H1 (cell line): Measurements from ENCODE around the gene CYTH1. TPM values are rescaled to one million over a fixed set of nuclear protein-coding genes. Genes with fewer than 3 reads are reported as not detected.

Experiments used
- CTCF ChIA-PET: fragments of 300-600 bp; sonication (Branson Sonifier 250); formaldehyde crosslinking; loops from one replicate; lab custom pipeline; 2021; ENCODE audit not compliant: partially characterized antibody; lab: Charles Lee
- POLR2A ChIA-PET: fragments of 300-600 bp; sonication (Branson Sonifier 250); formaldehyde crosslinking; loops from one replicate; lab custom pipeline; 2021; ENCODE audit warnings: inconsistent platforms; ENCODE audit not compliant: partially characterized antibody; lab: Charles Lee
- DNase-seq, 2 experiments: peaks; one replicate each; pipeline versions ENCODE4 v3.0.0 to v3.0.0-alpha.2; 2010 to 2022; ENCODE audit warnings: low spot score in 2 of 2, low read depth in 1 of 2, mixed read lengths in 1 of 2
- FAIRE-seq: peaks from 2 replicates; lab custom pipeline; 2011; peaks lifted over from hg19 to GRCh38; lab: Jason Lieb, UNC
- H2AFZ ChIP-seq: 2 replicates; pipeline ENCODE4 v1.8.1; 2012; ENCODE audit warnings: low read length, inconsistent platforms
- H2AK5ac ChIP-seq: 2 replicates; pipeline ENCODE4 v1.6.1; 2013; ENCODE audit warnings: low read depth, low read length
- H2BK120ac ChIP-seq: replicated peaks from 2 replicates; pipeline ENCODE3; 2013; ENCODE audit warnings: low read depth, low read length, inconsistent platforms
- H2BK12ac ChIP-seq: 2 replicates; pipeline ENCODE4 v1.6.1; 2013; ENCODE audit warnings: low read depth, low read length
- H2BK15ac ChIP-seq: 2 replicates; pipeline ENCODE4 v1.6.1; 2013; ENCODE audit warnings: low read length
- H2BK20ac ChIP-seq: 2 replicates; pipeline ENCODE4 v1.6.1; 2013; ENCODE audit warnings: low read length
- H2BK5ac ChIP-seq: 2 replicates; pipeline ENCODE4 v1.6.1; 2013; ENCODE audit warnings: low read depth, low read length
- H3K14ac ChIP-seq: 2 replicates; pipeline ENCODE4 v1.6.1; 2013; ENCODE audit warnings: inconsistent platforms; ENCODE audit not compliant: insufficient read length
- H3K18ac ChIP-seq: 2 replicates; pipeline ENCODE4 v1.6.1; 2013; ENCODE audit warnings: low read length; ENCODE audit errors: extremely low read depth
- H3K23ac ChIP-seq: 2 replicates; pipeline ENCODE4 v1.6.1; 2013; ENCODE audit warnings: inconsistent platforms; ENCODE audit not compliant: insufficient read length
- H3K23me2 ChIP-seq: 2 replicates; pipeline ENCODE4 v1.6.1; 2013; ENCODE audit warnings: low read depth, low read length
- H3K27ac ChIP-seq: 2 replicates; pipeline ENCODE4 v1.6.1; 2011; ENCODE audit warnings: low read depth, low read length, inconsistent platforms
- H3K27me3 ChIP-seq, 4 experiments: replicated peaks in 1 of 4; 1 replicate in 1 of 4; 2 replicates in 3 of 4; pipeline versions ENCODE4 v1.6.1 to v1.8.1; 2011 to 2013; ENCODE audit warnings: low read length in 3 of 4, mild to moderate bottlenecking in 3 of 4, inconsistent platforms in 2 of 4, mixed read lengths in 2 of 4, moderate library complexity in 1 of 4; ENCODE audit not compliant: control insufficient read depth in 3 of 4, insufficient read depth in 3 of 4; ENCODE audit errors: extremely low read depth in 1 of 4
- H3K36me3 ChIP-seq, 4 experiments: 2 replicates each; pipeline versions ENCODE4 v1.6.1 to v1.8.1; 2011 to 2013; ENCODE audit warnings: mild to moderate bottlenecking in 4 of 4, low read length in 3 of 4, moderate library complexity in 2 of 4, control low read depth in 1 of 4, inconsistent platforms in 1 of 4; ENCODE audit not compliant: insufficient read depth in 4 of 4, control insufficient read depth in 2 of 4
- H3K4ac ChIP-seq: replicated peaks from 2 replicates; pipeline ENCODE3; 2013; ENCODE audit warnings: low read length, low read depth, mixed read lengths, inconsistent platforms; ENCODE audit not compliant: insufficient read length
- H3K4me1 ChIP-seq, 4 experiments: replicated peaks in 1 of 4; 1 replicate in 1 of 4; 2 replicates in 3 of 4; pipeline versions ENCODE4 v1.6.1 to v1.8.1; 2011 to 2013; ENCODE audit warnings: low read length in 3 of 4, inconsistent platforms in 2 of 4, mixed read lengths in 1 of 4; ENCODE audit not compliant: insufficient read depth in 4 of 4, control insufficient read depth in 3 of 4
- H3K4me2 ChIP-seq, 2 experiments: 2 replicates each; pipeline versions ENCODE4 v1.6.1 to v1.8.1; 2011 to 2013; ENCODE audit warnings: low read depth in 2 of 2, low read length in 2 of 2, control low read depth in 1 of 2, inconsistent platforms in 1 of 2, mild to moderate bottlenecking in 1 of 2; ENCODE audit not compliant: insufficient read depth in 1 of 2
- H3K4me3 ChIP-seq, 4 experiments: fragments of 200-600, 300-600 bp in 1 of 4; sonication (generic), shearing (Covaris generic), sonication (Bioruptor Twin) in 1 of 4; 2 replicates each; pipeline versions ENCODE4 v1.5.1 to v1.8.1; 2011 to 2016; ENCODE audit warnings: low read length in 4 of 4, low read depth in 3 of 4, control low read depth in 2 of 4, inconsistent platforms in 2 of 4, mild to moderate bottlenecking in 2 of 4, mixed read lengths in 1 of 4, moderate library complexity in 1 of 4; ENCODE audit not compliant: insufficient read depth in 2 of 4; ENCODE audit errors: extremely low read depth in 1 of 4
- H3K56ac ChIP-seq: replicated peaks from 2 replicates; pipeline ENCODE3; 2013; ENCODE audit warnings: low read depth, mild to moderate bottlenecking, mixed read lengths, low read length, inconsistent platforms; ENCODE audit not compliant: insufficient read length
- H3K79me1 ChIP-seq: 2 replicates; pipeline ENCODE4 v1.6.1; 2013; ENCODE audit warnings: low read depth, low read length, control low read depth
- H3K79me2 ChIP-seq, 2 experiments: 2 replicates each; pipeline versions ENCODE4 v1.6.1 to v1.8.1; 2012 to 2013; ENCODE audit warnings: low read length in 2 of 2, mild to moderate bottlenecking in 2 of 2, inconsistent platforms in 1 of 2; ENCODE audit not compliant: insufficient read depth in 2 of 2, control insufficient read depth in 1 of 2
- H3K9ac ChIP-seq, 4 experiments: replicated peaks in 1 of 4; 1 replicate in 1 of 4; 2 replicates in 3 of 4; pipeline versions ENCODE4 v1.6.1 to v1.8.1; 2011 to 2013; ENCODE audit warnings: low read depth in 3 of 4, low read length in 3 of 4, control low read depth in 2 of 4, mild to moderate bottlenecking in 2 of 4, moderate library complexity in 2 of 4, inconsistent platforms in 1 of 4; ENCODE audit errors: extremely low read depth in 1 of 4
- H3K9me3 ChIP-seq, 2 experiments: 2 replicates each; pipeline versions ENCODE4 v1.6.1 to v1.8.1; 2012 to 2013; ENCODE audit warnings: mild to moderate bottlenecking in 2 of 2, moderate library complexity in 2 of 2, control low read depth in 1 of 2, inconsistent platforms in 1 of 2, low read depth in 1 of 2, low read length in 1 of 2, mixed read lengths in 1 of 2; ENCODE audit not compliant: insufficient read depth in 2 of 2
- H4K20me1 ChIP-seq, 2 experiments: replicated peaks in 1 of 2; 2 replicates each; pipeline versions ENCODE3 to v1.8.1; 2011 to 2013; ENCODE audit warnings: inconsistent platforms in 2 of 2, low read length in 2 of 2, mild to moderate bottlenecking in 1 of 2; ENCODE audit not compliant: insufficient read depth in 2 of 2, control insufficient read depth in 1 of 2
- H4K5ac ChIP-seq: 2 replicates; pipeline ENCODE4 v1.6.1; 2013; ENCODE audit warnings: low read length, low read depth, mixed read lengths, inconsistent platforms; ENCODE audit not compliant: insufficient read length
- H4K8ac ChIP-seq: 2 replicates; pipeline ENCODE4 v1.8.0; 2013; ENCODE audit warnings: mild to moderate bottlenecking, moderate library complexity, low read length, inconsistent platforms; ENCODE audit not compliant: insufficient read depth; ENCODE audit errors: extremely low read depth
- H4K91ac ChIP-seq: replicated peaks from 2 replicates; pipeline ENCODE3; 2013; ENCODE audit warnings: low read length, mixed read lengths, inconsistent platforms; ENCODE audit not compliant: insufficient read length
- ATF3 ChIP-seq: IDR thresholded peaks from 2 replicates; pipeline ENCODE4 v1.6.1; 2011; ENCODE audit warnings: low read depth, mild to moderate bottlenecking, low read length; ENCODE audit not compliant: insufficient read depth
- BACH1 ChIP-seq: IDR thresholded peaks from 2 replicates; pipeline ENCODE4 v1.6.1; 2012; ENCODE audit warnings: low read length, improper control_type of control experiment
- HDAC6 ChIP-seq: IDR thresholded peaks from one replicate; pipeline ENCODE4 v1.7.1; 2012; ENCODE audit warnings: low read depth, mild to moderate bottlenecking, inconsistent platforms, low read length, moderate library complexity
- PHF8 ChIP-seq: fragments of 200-600 bp; sonication (generic); conservative IDR thresholded peaks from 2 replicates; pipeline ENCODE4 v1.7.1; 2012; ENCODE audit warnings: low read depth, mild to moderate bottlenecking, inconsistent platforms, low read length, moderate library complexity
- POLR2A ChIP-seq, 2 experiments: IDR thresholded peaks; 1 replicate in 1 of 2; 2 replicates in 1 of 2; pipeline ENCODE4 v1.6.1; 2011; ENCODE audit warnings: low read depth in 2 of 2, low read length in 2 of 2, mild to moderate bottlenecking in 2 of 2; ENCODE audit errors: control extremely low read depth in 1 of 2
- POLR2AphosphoS5 ChIP-seq: IDR thresholded peaks from 2 replicates; pipeline ENCODE4 v1.6.1; 2011; ENCODE audit warnings: low read depth, low read length
- POU5F1 ChIP-seq: IDR thresholded peaks from 2 replicates; pipeline ENCODE4 v1.6.1; 2011; ENCODE audit warnings: low read depth, mild to moderate bottlenecking, low read length, moderate library complexity
- SIN3A ChIP-seq, 2 experiments: IDR thresholded peaks in 1 of 2; conservative IDR thresholded peaks in 1 of 2; 2 replicates each; pipeline ENCODE4 v1.6.1; 2011 to 2012; ENCODE audit warnings: low read length in 2 of 2, improper control_type of control experiment in 1 of 2, low read depth in 1 of 2, mild to moderate bottlenecking in 1 of 2
- SRF ChIP-seq: IDR thresholded peaks from 2 replicates; pipeline ENCODE4 v1.6.1; 2011; ENCODE audit warnings: mild to moderate bottlenecking, low read depth, low read length, moderate library complexity
- TBP ChIP-seq: IDR thresholded peaks from 2 replicates; pipeline ENCODE4 v1.6.1; 2011; ENCODE audit warnings: low read depth, low read length, improper control_type of control experiment
- WGBS, 2 experiments: shearing (Covaris generic) in 1 of 2; methylation state at CpG; one replicate each; pipeline versions ENCODE4 v1.1.6 to v1.1.7; 2013 to 2015; ENCODE audit warnings: low lambda C conversion rate in 2 of 2, mixed read lengths in 2 of 2, inconsistent platforms in 1 of 2, low coverage in 1 of 2, missing lambda C conversion rate in 1 of 2; ENCODE audit not compliant: insufficient replicate concordance in 2 of 2, insufficient coverage in 1 of 2, insufficient read length in 1 of 2; ENCODE audit errors: extremely low coverage in 1 of 2, missing lambda C conversion rate in 1 of 2; 5-methylcytosine and 5-hydroxymethylcytosine counted together
- polyA plus RNA-seq, 7 experiments: library from polyadenylated mRNA; depleted of rRNA in 3 of 7; stranded (reverse) in 5 of 7; unstranded in 2 of 7; fragments of >200 nt in 5 of 7; fragments of 200-250 nt in 2 of 7; gene quantifications; 1 replicate in 5 of 7; 2 replicates in 1 of 7; 4 replicates in 1 of 7; pipeline versions ENCODE4 v1.2.1 to v1.2.3, GENCODE V29; 2011 to 2013; ENCODE audit warnings: missing spikeins in 2 of 7, mixed read lengths in 2 of 7
- total RNA-seq: library from RNA; stranded (reverse); fragmentation: NEBNext Ultra II Directional; extraction: Animal tissue kit (Norgen Biotek cat#: 25700); gene quantifications from 2 replicates; pipeline ENCODE4 v1.2.1, GENCODE V29; 2021
- TF ChIP-seq, protein P1 (sequence below), 3 experiments: IDR thresholded peaks; 1 replicate in 2 of 3; 2 replicates in 1 of 3; pipeline versions ENCODE4 v1.5.1 to v1.6.1; 2011; ENCODE audit warnings: low read length in 3 of 3, mild to moderate bottlenecking in 3 of 3, inconsistent platforms in 2 of 3, low read depth in 1 of 3, moderate library complexity in 1 of 3; ENCODE audit not compliant: insufficient read depth in 1 of 3; ENCODE audit errors: control extremely low read depth in 1 of 3

CYTH1 gene
- total and polyA plus RNA-seq, 2 of the 8 experiments (the other 6 are each of a cell fraction or from before 2014, with no cell fraction given), result 12.8 to 14.8 TPM

- Histone ChIP-seq H3K9me3 (0 out of 4 replicates have a peak, but pooled peaks cover 0 to 3% of the 10 kb centered on the region in 2 experiments), H3K79me1 (no peaks in the 10 kb centered on the region), H3K4me3 (no peak overlapping the region), H3K14ac (no peak overlapping the region), H2AK5ac (no peak overlapping the region), H3K36me3 (no peaks in the 10 kb centered on the region; a peak in 1 of 8 replicates), H3K56ac (no peak overlapping the region), H3K4me2 (no peak overlapping the region), H2BK120ac (no peak overlapping the region), H2BK5ac (no peak overlapping the region), H2BK12ac (no peak overlapping the region), H3K4me1 (no peaks in the 10 kb centered on the region), H4K20me1 (peaks cover 0 to 3% of the 10 kb centered on the region in 2 experiments), H3K23ac (no peak overlapping the region), H3K9ac (no peak overlapping the region), H3K18ac (no peak overlapping the region), H2BK15ac (no peak overlapping the region), H4K8ac (no peak overlapping the region), H3K23me2 (no peaks in the 10 kb centered on the region; the same call in 1 of the 2 replicates), H4K91ac (no peak overlapping the region), H2BK20ac (no peak overlapping the region), H3K79me2 (no peaks in the 10 kb centered on the region), H3K27ac (no peak overlapping the region), H3K27me3 (no peaks in the 10 kb centered on the region), H3K4ac (no peak overlapping the region), H2AFZ (no peak overlapping the region), H4K5ac (no peak overlapping the region)
- FAIRE-seq (no peak), DNase-seq (no peak)
- 86% methylated on average over 5 of the region's 5 CpGs; no CpG with 5 or more reads in 1 of the 2 experiments for WGBS, 2 experiments
- ChIA-PET CTCF (interaction anchor here (1.2 to 3.5 kb wide), 8 partner anchors 15 to 228 kb away, joined by 3 to 24 read pairs (median 4); no protein-coding TSS in a partner anchor), POLR2A (interaction anchor here (0.5 to 1.3 kb wide), 3 partner anchors 11 to 116 kb away, joined by 3 read pairs; no protein-coding TSS in a partner anchor)
- TF ChIP-seq ATF3 (no peak), POU5F1 (no peak), SIN3A (conservative IDR thresholded peaks at IDR 0.05 in 1 of 2, IDR thresholded peaks at IDR 0.05 in 1 of 2; ENCODE audit: low read depth in 1 of 2, low read length in 2 of 2) (no peak), SRF (no peak), TBP (no peak), PHF8 (no peak), POLR2A (IDR thresholded peaks at IDR 0.05; ENCODE audit: control extremely low read depth in 1 of 2, low read depth in 2 of 2, low read length in 2 of 2) (no peak), HDAC6 (no peak), BACH1 (no peak), POLR2AphosphoS5 (no peak)
- TF ChIP-seq, protein P1, sequence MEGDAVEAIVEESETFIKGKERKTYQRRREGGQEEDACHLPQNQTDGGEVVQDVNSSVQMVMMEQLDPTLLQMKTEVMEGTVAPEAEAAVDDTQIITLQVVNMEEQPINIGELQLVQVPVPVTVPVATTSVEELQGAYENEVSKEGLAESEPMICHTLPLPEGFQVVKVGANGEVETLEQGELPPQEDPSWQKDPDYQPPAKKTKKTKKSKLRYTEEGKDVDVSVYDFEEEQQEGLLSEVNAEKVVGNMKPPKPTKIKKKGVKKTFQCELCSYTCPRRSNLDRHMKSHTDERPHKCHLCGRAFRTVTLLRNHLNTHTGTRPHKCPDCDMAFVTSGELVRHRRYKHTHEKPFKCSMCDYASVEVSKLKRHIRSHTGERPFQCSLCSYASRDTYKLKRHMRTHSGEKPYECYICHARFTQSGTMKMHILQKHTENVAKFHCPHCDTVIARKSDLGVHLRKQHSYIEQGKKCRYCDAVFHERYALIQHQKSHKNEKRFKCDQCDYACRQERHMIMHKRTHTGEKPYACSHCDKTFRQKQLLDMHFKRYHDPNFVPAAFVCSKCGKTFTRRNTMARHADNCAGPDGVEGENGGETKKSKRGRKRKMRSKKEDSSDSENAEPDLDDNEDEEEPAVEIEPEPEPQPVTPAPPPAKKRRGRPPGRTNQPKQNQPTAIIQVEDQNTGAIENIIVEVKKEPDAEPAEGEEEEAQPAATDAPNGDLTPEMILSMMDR (IDR thresholded peaks at IDR 0.05; ENCODE audit: control extremely low read depth in 1 of 3, insufficient read depth in 1 of 3, low read depth in 1 of 3, low read length in 3 of 3), result no peak
Observed at GRCh38 chr17:78674156-78674555, 107.9 kb downstream of the CYTH1 start.
